ENCODE results near the gene AHDC1.

The AHDC1 gene

GRCh38 chr1:27570356-27570755 is 33.6 kb downstream of the AHDC1 start:
- H3K27ac ChIP-seq (ENCODE audit: low read length): no peak overlapping the region
- H3F3A ChIP-seq (ENCODE audit: insufficient read depth, low read length): no peaks in the 10 kb centered on the region
- H3K27me3 ChIP-seq (replicated peaks; ENCODE audit: insufficient read depth, low read length): no peaks in the 10 kb centered on the region
- no peak for DNase-seq
- no peaks in the 10 kb centered on the region for H3K36me3 ChIP-seq (replicated peaks; ENCODE audit: insufficient read depth, low read length)
- H3K79me2 ChIP-seq (ENCODE audit: low read length): no peaks in the 10 kb centered on the region
- TF ChIP-seq CTCF (IDR thresholded peaks at IDR 0.05; ENCODE audit: low read length): no peak
- no peak for TF ChIP-seq EZH2 (optimal IDR thresholded peaks at IDR 0.05; ENCODE audit: low read depth, low read length)
- TF ChIP-seq EZH2phosphoT487 (IDR thresholded peaks at IDR 0.05; ENCODE audit: low read length): no peak
- H3K9ac ChIP-seq (ENCODE audit: low read length): no peak overlapping the region
- no peak overlapping the region for H2AFZ ChIP-seq (ENCODE audit: low read length)
- no peak overlapping the region for H3K4me3 ChIP-seq (ENCODE audit: low read length)
- no peak overlapping the region for H3K4me2 ChIP-seq (ENCODE audit: low read depth, low read length)
- H3K9me2 ChIP-seq (replicated peaks; ENCODE audit: insufficient read depth, low read length): no peaks in the 10 kb centered on the region
- H3K4me1 ChIP-seq (ENCODE audit: low read length): peaks cover 6% of the 10 kb centered on the region
- H3K9me3 ChIP-seq (replicated peaks; ENCODE audit: insufficient read depth, low read length): no peaks in the 10 kb centered on the region
- H4K20me1 ChIP-seq (ENCODE audit: insufficient read depth, low read length): no peaks in the 10 kb centered on the region

- Histone ChIP-seq H3K36me3 (replicated peaks; ENCODE audit: insufficient read depth, low read length) (no peaks in the 10 kb centered on the region), H3K79me2 (ENCODE audit: low read length) (no peaks in the 10 kb centered on the region), H3K9me2 (replicated peaks; ENCODE audit: insufficient read depth, low read length) (no peaks in the 10 kb centered on the region), H3K4me2 (ENCODE audit: low read depth, low read length) (no peak overlapping the region), H3K9me3 (replicated peaks; ENCODE audit: insufficient read depth, low read length) (no peaks in the 10 kb centered on the region), H2AFZ (ENCODE audit: low read length) (no peak overlapping the region), H3K9ac (ENCODE audit: low read length) (no peak overlapping the region), H3K27ac (ENCODE audit: low read length) (no peak overlapping the region), H3K27me3 (replicated peaks; ENCODE audit: insufficient read depth, low read length) (no peaks in the 10 kb centered on the region), H3K4me3 (ENCODE audit: low read length) (no peak overlapping the region), H4K20me1 (ENCODE audit: insufficient read depth, low read length) (no peaks in the 10 kb centered on the region), H3K4me1 (ENCODE audit: low read length) (peaks cover 6% of the 10 kb centered on the region), H3F3A (ENCODE audit: insufficient read depth, low read length) (no peaks in the 10 kb centered on the region)
- no peak for TF ChIP-seq EZH2phosphoT487 (IDR thresholded peaks at IDR 0.05; ENCODE audit: low read length)
- no peak for TF ChIP-seq CTCF (IDR thresholded peaks at IDR 0.05; ENCODE audit: low read length)
- TF ChIP-seq EZH2 (optimal IDR thresholded peaks at IDR 0.05; ENCODE audit: low read depth, low read length): no peak
- no peak for DNase-seq
These were observed 34.2 kb downstream of the AHDC1 start for GRCh38 chr1:27569506-27570291.

- Histone ChIP-seq H3K27me3 (replicated peaks; ENCODE audit: insufficient read depth, low read length) (no peaks in the 10 kb centered on the region), H3K9ac (ENCODE audit: low read length) (no peak overlapping the region; the same call in 1 of the 2 replicates), H3K9me3 (replicated peaks; ENCODE audit: insufficient read depth, low read length) (no peaks in the 10 kb centered on the region), H3K9me2 (replicated peaks; ENCODE audit: insufficient read depth, low read length) (no peaks in the 10 kb centered on the region), H2AFZ (ENCODE audit: low read length) (0 out of 2 replicates have a peak overlapping the region, but pooled peaks have one; percentile 25), H3K79me2 (ENCODE audit: low read length) (no peaks in the 10 kb centered on the region), H3K27ac (ENCODE audit: low read length) (no peak overlapping the region), H3F3A (ENCODE audit: insufficient read depth, low read length) (no peaks in the 10 kb centered on the region), H4K20me1 (ENCODE audit: insufficient read depth, low read length) (no peaks in the 10 kb centered on the region), H3K4me3 (ENCODE audit: low read length) (peak overlapping the region; percentile 51; the same call in 1 of the 2 replicates), H3K4me2 (ENCODE audit: low read depth, low read length) (peak overlapping the region; percentile 37; the same call in 1 of the 2 replicates), H3K36me3 (replicated peaks; ENCODE audit: insufficient read depth, low read length) (no peaks in the 10 kb centered on the region), H3K4me1 (ENCODE audit: low read length) (peaks cover 6% of the 10 kb centered on the region)
- no peak for DNase-seq
- TF ChIP-seq CTCF (IDR thresholded peaks at IDR 0.05; ENCODE audit: low read length) (no peak), EZH2phosphoT487 (IDR thresholded peaks at IDR 0.05; ENCODE audit: low read length) (no peak)
These were observed 34.9 kb downstream of the AHDC1 start for GRCh38 chr1:27569088-27569460.

Data from MM.1S (cell line).